ENCODE results near the gene MTUS2. TPM values are rescaled to one million over a fixed set of nuclear protein-coding genes. Genes with fewer than 3 reads are reported as not detected.

MTUS2 gene
- total RNA-seq, 1 donor from 2014 or later = 0.90 TPM

- no peaks in the 10 kb centered on the region for H3K36me3 Mint-ChIP-seq (ENCODE audit: low read depth, unreplicated experiment)
- no peaks in the 10 kb centered on the region for H3K27me3 Mint-ChIP-seq (ENCODE audit: unreplicated experiment)
- H3K9me3 Mint-ChIP-seq (ENCODE audit: unreplicated experiment) = no peaks in the 10 kb centered on the region
- H3K4me1 Mint-ChIP-seq (ENCODE audit: unreplicated experiment) = peaks cover 9% of the 10 kb centered on the region
- no peak overlapping the region for H3K27ac Mint-ChIP-seq (ENCODE audit: unreplicated experiment)
- H3K4me3 Mint-ChIP-seq (ENCODE audit: unreplicated experiment) = no peak overlapping the region
- TF ChIP-seq, protein P1, sequence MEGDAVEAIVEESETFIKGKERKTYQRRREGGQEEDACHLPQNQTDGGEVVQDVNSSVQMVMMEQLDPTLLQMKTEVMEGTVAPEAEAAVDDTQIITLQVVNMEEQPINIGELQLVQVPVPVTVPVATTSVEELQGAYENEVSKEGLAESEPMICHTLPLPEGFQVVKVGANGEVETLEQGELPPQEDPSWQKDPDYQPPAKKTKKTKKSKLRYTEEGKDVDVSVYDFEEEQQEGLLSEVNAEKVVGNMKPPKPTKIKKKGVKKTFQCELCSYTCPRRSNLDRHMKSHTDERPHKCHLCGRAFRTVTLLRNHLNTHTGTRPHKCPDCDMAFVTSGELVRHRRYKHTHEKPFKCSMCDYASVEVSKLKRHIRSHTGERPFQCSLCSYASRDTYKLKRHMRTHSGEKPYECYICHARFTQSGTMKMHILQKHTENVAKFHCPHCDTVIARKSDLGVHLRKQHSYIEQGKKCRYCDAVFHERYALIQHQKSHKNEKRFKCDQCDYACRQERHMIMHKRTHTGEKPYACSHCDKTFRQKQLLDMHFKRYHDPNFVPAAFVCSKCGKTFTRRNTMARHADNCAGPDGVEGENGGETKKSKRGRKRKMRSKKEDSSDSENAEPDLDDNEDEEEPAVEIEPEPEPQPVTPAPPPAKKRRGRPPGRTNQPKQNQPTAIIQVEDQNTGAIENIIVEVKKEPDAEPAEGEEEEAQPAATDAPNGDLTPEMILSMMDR (IDR thresholded peaks at IDR 0.05; ENCODE audit: unreplicated experiment) = no peak
- DNase-seq (ENCODE audit: low spot score) = no peak
These were observed 618.6 kb downstream of the MTUS2 start for GRCh38 chr13:29438769-29439168.

- Mint-ChIP-seq H3K4me1 (ENCODE audit: unreplicated experiment) (peaks cover 12% of the 10 kb centered on the region), H3K9me3 (ENCODE audit: unreplicated experiment) (no peaks in the 10 kb centered on the region), H3K36me3 (ENCODE audit: low read depth, unreplicated experiment) (no peaks in the 10 kb centered on the region), H3K4me3 (ENCODE audit: unreplicated experiment) (no peak overlapping the region), H3K27ac (ENCODE audit: unreplicated experiment) (no peak overlapping the region), H3K27me3 (ENCODE audit: unreplicated experiment) (no peaks in the 10 kb centered on the region)
- no peak for DNase-seq (ENCODE audit: low spot score)
- TF ChIP-seq, protein P1 (IDR thresholded peaks at IDR 0.05; ENCODE audit: unreplicated experiment) = no peak
These were observed 619.7 kb downstream of the MTUS2 start for GRCh38 chr13:29439601-29440388.

DNA sequence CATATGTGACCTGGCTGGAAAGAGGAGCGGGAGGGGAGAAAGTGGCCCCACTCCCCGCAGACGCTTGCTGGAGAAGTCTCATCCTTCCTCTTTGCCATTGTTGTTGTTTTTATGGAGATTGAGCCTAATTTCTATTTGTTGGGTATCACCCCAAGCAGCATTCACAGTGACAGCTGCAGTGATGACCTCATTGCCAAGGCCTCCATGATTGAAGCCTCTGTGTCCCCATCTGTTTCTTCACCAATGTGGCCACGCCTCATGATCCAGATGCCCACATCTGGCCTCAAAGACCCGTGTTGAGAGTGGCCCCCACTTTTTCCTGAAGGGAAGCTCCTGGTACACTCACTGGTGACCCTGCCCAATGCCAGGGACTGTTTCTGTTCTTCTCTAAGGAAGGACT, 621.2 kb downstream of the MTUS2 start:
- peaks cover 9% of the 10 kb centered on the region for H3K4me1 Mint-ChIP-seq (ENCODE audit: unreplicated experiment)
- H3K4me3 Mint-ChIP-seq (ENCODE audit: unreplicated experiment) = no peak overlapping the region
- DNase-seq (ENCODE audit: low spot score) = no peak
- no peak overlapping the region for H3K27ac Mint-ChIP-seq (ENCODE audit: unreplicated experiment)
- H3K9me3 Mint-ChIP-seq (ENCODE audit: unreplicated experiment) = no peaks in the 10 kb centered on the region
- TF ChIP-seq, protein P1 (IDR thresholded peaks at IDR 0.05; ENCODE audit: unreplicated experiment) = no peak
- H3K27me3 Mint-ChIP-seq (ENCODE audit: unreplicated experiment) = no peaks in the 10 kb centered on the region
- H3K36me3 Mint-ChIP-seq (ENCODE audit: low read depth, unreplicated experiment) = no peaks in the 10 kb centered on the region

DNA sequence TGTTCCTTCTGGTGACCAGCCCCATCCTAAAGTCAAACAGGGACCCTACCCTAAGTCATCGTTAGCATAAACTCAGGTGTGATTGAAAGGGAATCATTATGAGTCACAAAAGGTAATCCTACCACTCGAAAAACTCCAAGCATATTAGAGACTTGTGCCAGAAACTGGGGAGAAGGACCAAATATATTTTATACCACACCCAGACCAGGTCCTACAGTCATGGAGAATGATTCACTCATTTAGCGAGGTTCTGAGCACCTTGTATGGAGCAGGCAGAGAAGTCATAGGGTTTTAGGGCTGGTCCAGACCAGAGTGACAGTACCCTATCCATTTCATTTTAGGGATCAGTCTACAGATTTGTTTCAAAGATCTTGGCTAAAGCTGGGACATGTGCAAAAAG, 625.9 kb downstream of the MTUS2 start:
- H3K4me3 Mint-ChIP-seq (ENCODE audit: unreplicated experiment) = no peak overlapping the region
- H3K9me3 Mint-ChIP-seq (ENCODE audit: unreplicated experiment) = no peaks in the 10 kb centered on the region
- DNase-seq (ENCODE audit: low spot score) = no peak
- peaks cover 5% of the 10 kb centered on the region for H3K4me1 Mint-ChIP-seq (ENCODE audit: unreplicated experiment)
- H3K27ac Mint-ChIP-seq (ENCODE audit: unreplicated experiment) = no peak overlapping the region
- H3K27me3 Mint-ChIP-seq (ENCODE audit: unreplicated experiment) = no peaks in the 10 kb centered on the region
- TF ChIP-seq, protein P1 (IDR thresholded peaks at IDR 0.05; ENCODE audit: unreplicated experiment) = no peak
- no peaks in the 10 kb centered on the region for H3K36me3 Mint-ChIP-seq (ENCODE audit: low read depth, unreplicated experiment)

GRCh38 chr13:29448174-29448573, 628.0 kb downstream of the MTUS2 start:
- no peak overlapping the region for H3K4me3 Mint-ChIP-seq (ENCODE audit: unreplicated experiment)
- no peaks in the 10 kb centered on the region for H3K27me3 Mint-ChIP-seq (ENCODE audit: unreplicated experiment)
- TF ChIP-seq, protein P1 (IDR thresholded peaks at IDR 0.05; ENCODE audit: unreplicated experiment) = no peak
- H3K4me1 Mint-ChIP-seq (ENCODE audit: unreplicated experiment) = peaks cover 5% of the 10 kb centered on the region
- DNase-seq (ENCODE audit: low spot score) = no peak
- no peak overlapping the region for H3K27ac Mint-ChIP-seq (ENCODE audit: unreplicated experiment)
- no peaks in the 10 kb centered on the region for H3K36me3 Mint-ChIP-seq (ENCODE audit: low read depth, unreplicated experiment)
- no peaks in the 10 kb centered on the region for H3K9me3 Mint-ChIP-seq (ENCODE audit: unreplicated experiment)
